ENCODE results near the gene KRT82. TPM values are rescaled to one million over a fixed set of nuclear protein-coding genes. Genes with fewer than 3 reads are reported as not detected.

The KRT82 gene
- total and polyA plus RNA-seq, 2 experiments from 2014 or later = not detected

DNA sequence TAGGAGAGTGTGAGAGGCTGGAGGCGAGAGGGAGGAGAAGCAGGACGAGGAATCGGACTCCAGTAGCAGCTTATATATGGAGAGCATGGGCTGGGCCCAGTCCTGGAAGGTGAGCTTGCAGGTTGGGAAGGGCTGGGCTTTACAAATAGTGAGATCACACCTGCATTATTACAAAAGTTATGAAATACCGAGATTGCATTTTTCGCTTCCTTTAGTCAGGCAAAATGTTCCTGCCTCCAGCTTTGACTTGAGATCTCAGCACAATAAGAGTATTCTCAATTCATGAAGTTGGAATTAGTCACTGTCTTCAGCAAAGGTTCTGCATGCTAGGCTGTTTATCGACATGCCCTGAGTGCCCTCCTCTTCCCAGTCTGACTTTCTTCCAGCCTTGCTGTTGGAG lies 46.0 kb upstream of the KRT82 start, which contains the start of gene KRT6B:
Gene KRT6B (minus strand): TSS at position 46 of the 400 bp plus-strand sequence. CDS start 68 bp downstream, outside the sequence.
- no peaks in the 10 kb centered on the region for H3K4me1 ChIP-seq (ENCODE audit: insufficient read depth)
- no peak within 1 kb of the TSS for H2AFZ ChIP-seq
- no peak for TF ChIP-seq CREB1 (CRISPR knock-in tag; IDR thresholded peaks at IDR 0.05; ENCODE audit: low read depth)
- TF ChIP-seq REST (IDR thresholded peaks at IDR 0.05; ENCODE audit: unreplicated experiment) = no peak
- H3K27me3 Mint-ChIP-seq (ENCODE audit: insufficient read depth, low read depth, poor library complexity) = peaks cover 3% of the 10 kb centered on the region
- no peak within 1 kb of the TSS for H3K27ac Mint-ChIP-seq
- no peaks in the 10 kb centered on the region; the same call in none of the 3 replicates for H3K9me3 Mint-ChIP-seq
- ATAC-seq (no peak), DNase-seq (ENCODE audit: low spot score) (no peak)
- no peaks in the 10 kb centered on the region for H3K9me2 ChIP-seq (ENCODE audit: insufficient read depth)
- no peaks in the 10 kb centered on the region for H3F3A ChIP-seq (replicated peaks; ENCODE audit: low read depth)
- H3K36me3 Mint-ChIP-seq (ENCODE audit: low read depth) = no peaks in the 10 kb centered on the region
- no peaks in the 10 kb centered on the region for H3K36me3 ChIP-seq (ENCODE audit: insufficient read depth)
- no peaks in the 10 kb centered on the region for H3K79me2 ChIP-seq (replicated peaks; ENCODE audit: insufficient read depth)
- no peaks in the 10 kb centered on the region for H3K27me3 ChIP-seq (ENCODE audit: insufficient read depth)
- no peaks in the 10 kb centered on the region for H4K20me1 ChIP-seq (replicated peaks; ENCODE audit: insufficient read depth)
- H3K27ac ChIP-seq (ENCODE audit: low read depth) = no peak within 1 kb of the TSS
- H3K4me3 Mint-ChIP-seq = no peak within 1 kb of the TSS
- H3K4me3 ChIP-seq = no peak within 1 kb of the TSS
- H3K4me2 ChIP-seq = no peak within 1 kb of the TSS
- H3K4me1 Mint-ChIP-seq = peaks cover 13% of the 10 kb centered on the region

GRCh38 chr12:52448228-52448627 lies 42.1 kb upstream of the KRT82 start:
- Histone ChIP-seq H2AFZ (no peak overlapping the region), H3K4me3 (no peak overlapping the region), H4K20me1 (replicated peaks; ENCODE audit: insufficient read depth) (no peaks in the 10 kb centered on the region), H3F3A (replicated peaks; ENCODE audit: low read depth) (no peaks in the 10 kb centered on the region), H3K79me2 (replicated peaks; ENCODE audit: insufficient read depth) (no peaks in the 10 kb centered on the region), H3K27ac (ENCODE audit: low read depth) (no peak overlapping the region), H3K9me2 (ENCODE audit: insufficient read depth) (no peaks in the 10 kb centered on the region), H3K4me2 (no peak overlapping the region), H3K4me1 (ENCODE audit: insufficient read depth) (no peaks in the 10 kb centered on the region), H3K36me3 (ENCODE audit: insufficient read depth) (no peaks in the 10 kb centered on the region), H3K27me3 (ENCODE audit: insufficient read depth) (no peaks in the 10 kb centered on the region)
- H3K4me3 Mint-ChIP-seq = no peak overlapping the region
- H3K27ac Mint-ChIP-seq = no peak overlapping the region
- no peaks in the 10 kb centered on the region; the same call in 2 of the 3 replicates for H3K36me3 Mint-ChIP-seq (ENCODE audit: low read depth)
- no peaks in the 10 kb centered on the region; the same call in 2 of the 3 replicates for H3K4me1 Mint-ChIP-seq
- DNase-seq (ENCODE audit: low spot score) (no peak), ATAC-seq (no peak)
- H3K27me3 Mint-ChIP-seq (ENCODE audit: insufficient read depth, low read depth, poor library complexity) = peaks cover 4% of the 10 kb centered on the region
- H3K9me3 Mint-ChIP-seq = no peaks in the 10 kb centered on the region; the same call in none of the 3 replicates
- no peak for TF ChIP-seq NANOG (IDR thresholded peaks at IDR 0.05; ENCODE audit: borderline replicate concordance)
- no peak for TF ChIP-seq EZH2 (IDR thresholded peaks at IDR 0.05; ENCODE audit: low read depth, unreplicated experiment)
- no peak for TF ChIP-seq REST (IDR thresholded peaks at IDR 0.05; ENCODE audit: unreplicated experiment)
- TF ChIP-seq EZH2phosphoT487 (IDR thresholded peaks at IDR 0.05; ENCODE audit: unreplicated experiment) = no peak
- no peak for TF ChIP-seq STAT1 (IDR thresholded peaks at IDR 0.05; ENCODE audit: unreplicated experiment)
- TF ChIP-seq, protein P1, sequence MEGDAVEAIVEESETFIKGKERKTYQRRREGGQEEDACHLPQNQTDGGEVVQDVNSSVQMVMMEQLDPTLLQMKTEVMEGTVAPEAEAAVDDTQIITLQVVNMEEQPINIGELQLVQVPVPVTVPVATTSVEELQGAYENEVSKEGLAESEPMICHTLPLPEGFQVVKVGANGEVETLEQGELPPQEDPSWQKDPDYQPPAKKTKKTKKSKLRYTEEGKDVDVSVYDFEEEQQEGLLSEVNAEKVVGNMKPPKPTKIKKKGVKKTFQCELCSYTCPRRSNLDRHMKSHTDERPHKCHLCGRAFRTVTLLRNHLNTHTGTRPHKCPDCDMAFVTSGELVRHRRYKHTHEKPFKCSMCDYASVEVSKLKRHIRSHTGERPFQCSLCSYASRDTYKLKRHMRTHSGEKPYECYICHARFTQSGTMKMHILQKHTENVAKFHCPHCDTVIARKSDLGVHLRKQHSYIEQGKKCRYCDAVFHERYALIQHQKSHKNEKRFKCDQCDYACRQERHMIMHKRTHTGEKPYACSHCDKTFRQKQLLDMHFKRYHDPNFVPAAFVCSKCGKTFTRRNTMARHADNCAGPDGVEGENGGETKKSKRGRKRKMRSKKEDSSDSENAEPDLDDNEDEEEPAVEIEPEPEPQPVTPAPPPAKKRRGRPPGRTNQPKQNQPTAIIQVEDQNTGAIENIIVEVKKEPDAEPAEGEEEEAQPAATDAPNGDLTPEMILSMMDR (conservative IDR thresholded peaks at IDR 0.05; ENCODE audit: low read depth in 2 of 2) = no peak
- no peak for TF ChIP-seq ZNF114 (CRISPR knock-in tag; IDR thresholded peaks at IDR 0.05)
- no peak for TF ChIP-seq ETS1 (IDR thresholded peaks at IDR 0.05)
